Caco-2 (cell line): ENCODE results near the gene EXOC3L2. TPM values are rescaled to one million over a fixed set of nuclear protein-coding genes. Genes with fewer than 3 reads are reported as not detected.

Source experiments
- BruUV-seq: library from RNA; stranded (reverse); fragments of 400-500 nt; replicated peaks from 2 replicates; lab custom pipeline; 2021; lab: Mats Ljungman, UMichigan
- CTCF ChIA-PET: fragments of 300-600 bp; sonication (Branson Sonifier 250); formaldehyde crosslinking; loops from one replicate; lab custom pipeline; 2022; ENCODE audit warnings: antibody characterized with exemption; lab: Charles Lee
- POLR2A ChIA-PET: fragments of 300-600 bp; sonication (Branson Sonifier 250); formaldehyde crosslinking; loops from one replicate; lab custom pipeline; 2022; ENCODE audit warnings: antibody characterized with exemption; lab: Charles Lee
- DNase-seq, 2 experiments: peaks; one replicate each; pipeline versions ENCODE4 v3.0.0 to v3.0.0-alpha.2; 2020 to 2022
- H3K27me3 ChIP-seq: replicated peaks from 2 replicates; pipeline ENCODE4 v1.6.0; 2011; ENCODE audit warnings: low read length; ENCODE audit not compliant: control insufficient read depth, insufficient read depth
- H3K36me3 ChIP-seq: 2 replicates; pipeline ENCODE4 v1.5.1; 2011; ENCODE audit warnings: low read length; ENCODE audit not compliant: control insufficient read depth, insufficient read depth
- H3K4me1 ChIP-seq: fragments of 250-450 bp; sonication (Bioruptor Pico); 2 replicates; pipeline ENCODE4 v1.5.1; 2020; ENCODE audit warnings: mild to moderate bottlenecking
- H3K4me3 ChIP-seq: 2 replicates; pipeline ENCODE4 v1.5.1; 2011; ENCODE audit warnings: low read depth, mild to moderate bottlenecking, control low read depth, low read length
- H3K9me3 ChIP-seq: fragments of 250-450 bp; sonication (Bioruptor Pico); 2 replicates; pipeline ENCODE4 v1.5.1; 2020; ENCODE audit warnings: mild to moderate bottlenecking, moderate library complexity
- H3K27ac Mint-ChIP-seq: one replicate; pipeline ENCODE4 v1.8.0; 2022; ENCODE audit warnings: mixed read lengths; ENCODE audit not compliant: unreplicated experiment
- H3K27me3 Mint-ChIP-seq: one replicate; pipeline ENCODE4 v1.8.0; 2022; ENCODE audit warnings: mixed read lengths; ENCODE audit not compliant: insufficient read depth, unreplicated experiment
- H3K36me3 Mint-ChIP-seq: one replicate; pipeline ENCODE4 v1.8.0; 2022; ENCODE audit warnings: mild to moderate bottlenecking, mixed read lengths; ENCODE audit not compliant: insufficient read depth, unreplicated experiment
- H3K4me1 Mint-ChIP-seq: one replicate; pipeline ENCODE4 v1.8.0; 2022; ENCODE audit warnings: low read depth, mixed read lengths; ENCODE audit not compliant: unreplicated experiment
- H3K4me3 Mint-ChIP-seq: one replicate; pipeline ENCODE4 v1.8.0; 2022; ENCODE audit warnings: mild to moderate bottlenecking, moderate library complexity, mixed read lengths; ENCODE audit not compliant: unreplicated experiment
- H3K9me3 Mint-ChIP-seq: one replicate; pipeline ENCODE4 v1.8.0; 2022; ENCODE audit warnings: mixed read lengths; ENCODE audit not compliant: unreplicated experiment
- intact Hi-C: fragments of 100-400 bp; cut with micrococcal nuclease; formaldehyde crosslinking; loops from one replicate; pipeline ENCODE4 v1.10.0; 2022; ENCODE audit not compliant: unreplicated experiment
- total RNA-seq: library from RNA; stranded (reverse); gene quantifications from 2 replicates; pipeline ENCODE4 v1.2.3, GENCODE V29; 2022
- TF ChIP-seq, protein P1 (sequence below), 2 experiments: fragments of 200-600 bp in 1 of 2; IDR thresholded peaks; 1 replicate in 1 of 2; 2 replicates in 1 of 2; pipeline versions ENCODE4 v1.5.1 to v1.8.0; 2011 to 2022; ENCODE audit warnings: antibody characterized with exemption in 1 of 2, control low read depth in 1 of 2, inconsistent platforms in 1 of 2, low read depth in 1 of 2, low read length in 1 of 2, mild to moderate bottlenecking in 1 of 2, moderate library complexity in 1 of 2; ENCODE audit not compliant: insufficient read depth in 1 of 2, severe bottlenecking in 1 of 2, unreplicated experiment in 1 of 2

Gene EXOC3L2
- total RNA-seq, 1 experiment from 2014 or later: not detected

DNA sequence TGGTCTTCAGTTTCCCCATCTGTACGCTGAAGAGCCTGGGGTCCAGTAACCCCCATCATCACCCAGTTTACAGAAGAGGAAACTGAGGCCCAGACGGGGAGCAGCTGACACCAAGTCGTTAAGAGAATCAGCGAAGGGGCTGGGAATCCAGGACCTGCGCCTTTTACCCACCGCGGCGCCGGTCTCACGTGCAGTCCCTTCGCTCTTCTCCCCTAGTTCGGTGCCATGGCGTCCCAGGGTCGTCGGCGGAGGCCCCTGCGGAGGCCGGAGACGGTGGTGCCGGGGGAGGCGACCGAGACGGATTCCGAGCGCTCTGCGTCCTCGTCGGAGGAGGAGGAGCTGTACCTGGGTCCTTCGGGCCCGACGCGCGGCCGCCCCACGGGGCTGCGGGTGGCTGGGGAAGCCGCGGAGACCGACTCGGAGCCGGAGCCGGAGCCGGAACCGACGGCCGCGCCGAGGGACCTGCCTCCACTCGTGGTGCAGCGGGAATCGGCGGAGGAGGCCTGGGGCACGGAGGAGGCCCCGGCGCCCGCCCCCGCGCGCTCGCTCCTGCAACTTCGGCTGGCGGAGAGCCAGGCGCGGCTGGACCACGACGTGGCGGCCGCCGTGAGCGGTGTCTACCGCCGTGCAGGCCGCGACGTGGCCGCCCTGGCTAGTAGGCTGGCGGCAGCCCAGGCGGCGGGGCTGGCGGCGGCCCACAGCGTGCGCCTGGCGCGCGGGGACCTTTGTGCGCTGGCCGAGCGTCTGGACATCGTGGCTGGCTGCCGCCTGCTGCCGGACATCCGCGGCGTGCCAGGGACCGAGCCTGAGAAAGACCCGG is 65.9 kb downstream of the EXOC3L2 start:
- no TSS peak for BruUV-seq
- H3K36me3 ChIP-seq: no peaks in the 10 kb centered on the region
- POLR2A ChIA-PET: interaction anchor here (0.7 to 2.1 kb wide), 6 partner anchors 19 to 225 kb away, joined by 3 to 19 read pairs (median 6); partner anchors contain the start of genes NKPD1 and PPP1R37
- H3K27me3 ChIP-seq: no peaks in the 10 kb centered on the region
- Mint-ChIP-seq H3K27ac (peak overlapping the region; percentile 88), H3K9me3 (no peaks in the 10 kb centered on the region), H3K4me1 (peaks cover 11% of the 10 kb centered on the region), H3K4me3 (peak overlapping the region; percentile 85), H3K27me3 (no peaks in the 10 kb centered on the region), H3K36me3 (peaks cover 28% of the 10 kb centered on the region)
- intact Hi-C loops: loop anchor here (2.0 to 5.0 kb wide), 3 partner anchors 18 to 228 kb away; partner anchors contain the start of genes NKPD1, POLR1G and PPP1R13L
- H3K4me1 ChIP-seq: no peaks in the 10 kb centered on the region
- CTCF ChIA-PET: interaction anchor here (0.6 to 2.2 kb wide), 13 partner anchors 14 to 370 kb away, joined by 3 to 17 read pairs (median 5); partner anchors contain the start of gene NKPD1
- H3K4me3 ChIP-seq: peak overlapping the region; percentile 77
- H3K9me3 ChIP-seq: no peaks in the 10 kb centered on the region
- DNase-seq: peak in 1 of 2 experiments; percentile 57
- TF ChIP-seq, protein P1, sequence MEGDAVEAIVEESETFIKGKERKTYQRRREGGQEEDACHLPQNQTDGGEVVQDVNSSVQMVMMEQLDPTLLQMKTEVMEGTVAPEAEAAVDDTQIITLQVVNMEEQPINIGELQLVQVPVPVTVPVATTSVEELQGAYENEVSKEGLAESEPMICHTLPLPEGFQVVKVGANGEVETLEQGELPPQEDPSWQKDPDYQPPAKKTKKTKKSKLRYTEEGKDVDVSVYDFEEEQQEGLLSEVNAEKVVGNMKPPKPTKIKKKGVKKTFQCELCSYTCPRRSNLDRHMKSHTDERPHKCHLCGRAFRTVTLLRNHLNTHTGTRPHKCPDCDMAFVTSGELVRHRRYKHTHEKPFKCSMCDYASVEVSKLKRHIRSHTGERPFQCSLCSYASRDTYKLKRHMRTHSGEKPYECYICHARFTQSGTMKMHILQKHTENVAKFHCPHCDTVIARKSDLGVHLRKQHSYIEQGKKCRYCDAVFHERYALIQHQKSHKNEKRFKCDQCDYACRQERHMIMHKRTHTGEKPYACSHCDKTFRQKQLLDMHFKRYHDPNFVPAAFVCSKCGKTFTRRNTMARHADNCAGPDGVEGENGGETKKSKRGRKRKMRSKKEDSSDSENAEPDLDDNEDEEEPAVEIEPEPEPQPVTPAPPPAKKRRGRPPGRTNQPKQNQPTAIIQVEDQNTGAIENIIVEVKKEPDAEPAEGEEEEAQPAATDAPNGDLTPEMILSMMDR (IDR thresholded peaks at IDR 0.05; ENCODE audit: insufficient read depth in 1 of 2, low read depth in 1 of 2, low read length in 1 of 2, severe bottlenecking in 1 of 2, unreplicated experiment in 1 of 2): no peak

DNA sequence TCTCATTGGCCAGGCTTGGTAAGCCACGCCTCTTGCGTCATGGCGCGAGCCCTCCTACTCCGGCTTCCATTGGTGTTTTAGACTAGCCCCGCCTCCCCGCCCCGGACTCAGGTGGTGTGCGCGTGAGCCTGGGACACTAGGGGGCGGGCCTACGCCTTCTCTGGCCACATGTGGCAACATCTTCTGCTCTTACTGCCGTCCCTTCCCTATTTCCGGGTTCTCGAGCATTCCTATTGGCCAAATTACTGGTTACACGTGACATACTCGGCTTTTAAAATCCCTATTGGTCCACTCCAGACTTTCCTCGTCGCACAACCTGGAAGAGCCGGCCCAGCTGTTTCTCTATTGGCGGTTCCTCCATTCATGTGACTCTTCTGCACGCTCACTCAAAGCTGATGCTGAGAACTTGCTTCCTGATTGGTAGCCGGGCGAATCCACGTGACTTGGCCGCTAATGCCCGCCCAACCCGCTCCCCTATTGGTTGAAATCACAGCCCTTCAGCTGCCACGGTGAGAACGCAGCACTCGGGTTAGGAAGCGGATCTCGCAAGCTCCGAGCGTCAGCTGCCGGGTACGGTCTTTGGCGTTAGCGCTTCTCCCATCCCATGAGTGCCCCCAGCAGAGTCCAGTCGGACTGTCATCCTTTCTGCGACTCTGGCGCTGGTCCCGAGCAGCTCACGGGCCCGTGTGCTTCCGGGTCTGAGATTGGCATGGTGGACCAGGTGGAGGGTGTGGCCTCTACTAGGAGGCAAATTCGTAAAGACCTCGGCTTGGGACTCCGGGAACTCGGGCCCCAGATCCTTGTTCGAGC is 66.7 kb downstream of the EXOC3L2 start, which contains the start of gene BLOC1S3:
Gene BLOC1S3, plus strand, starts transcription at position 523 of the 810 bp plus-strand sequence. CDS start 513 bp downstream, outside the sequence.
- peak within 1 kb of the TSS; percentile 85 for H3K4me3 Mint-ChIP-seq
- POLR2A ChIA-PET: interaction anchor here (0.5 to 2.1 kb wide), 9 partner anchors 11 to 514 kb away, joined by 3 to 19 read pairs (median 4); partner anchors contain the start of genes NKPD1, PPP1R37, QPCTL and SNRPD2
- TF ChIP-seq, protein P1 (IDR thresholded peaks at IDR 0.05; ENCODE audit: insufficient read depth in 1 of 2, low read depth in 1 of 2, low read length in 1 of 2, severe bottlenecking in 1 of 2, unreplicated experiment in 1 of 2): peak; percentile 45 to 56
- Histone ChIP-seq H3K4me1 (no peaks in the 10 kb centered on the region), H3K27me3 (no peaks in the 10 kb centered on the region), H3K36me3 (no peaks in the 10 kb centered on the region), H3K4me3 (peak within 1 kb of the TSS; percentile 77), H3K9me3 (no peaks in the 10 kb centered on the region)
- CTCF ChIA-PET: interaction anchor here (0.6 to 2.2 kb wide), 22 partner anchors 8 to 371 kb away, joined by 3 to 17 read pairs (median 3); partner anchors contain the start of gene NKPD1
- intact Hi-C loops: loop anchor here (1.0 to 5.0 kb wide), 5 partner anchors 18 to 229 kb away; partner anchors contain the start of genes NKPD1, POLR1G and PPP1R13L
- no TSS peak for BruUV-seq
- H3K27ac Mint-ChIP-seq: peak within 1 kb of the TSS; percentile 88
- H3K4me1 Mint-ChIP-seq: peaks cover 11% of the 10 kb centered on the region
- peaks cover 28% of the 10 kb centered on the region for H3K36me3 Mint-ChIP-seq
- peak; percentile 100 for DNase-seq
- H3K9me3 Mint-ChIP-seq: no peaks in the 10 kb centered on the region
- no peaks in the 10 kb centered on the region for H3K27me3 Mint-ChIP-seq
